HCT116 (cell line): Measurements from ENCODE around the gene TRIP10.

Experiments used
- CBX3 ChIP-seq: IDR thresholded peaks from 2 replicates; pipeline ENCODE4 v1.6.1; 2012; ENCODE audit warnings: low read depth
- POLR2AphosphoS5 ChIP-seq: IDR thresholded peaks from 2 replicates; pipeline ENCODE4 v1.6.1; 2011; ENCODE audit warnings: mild to moderate bottlenecking, low read depth, low read length, moderate library complexity
- SIN3A ChIP-seq: IDR thresholded peaks from 2 replicates; pipeline ENCODE4 v1.6.1; 2012; ENCODE audit warnings: low read depth
- TF ChIP-seq, protein P1 (sequence below), 3 experiments: fragments of 200-600 bp in 1 of 3; sonication (generic) in 1 of 3; IDR thresholded peaks in 2 of 3; conservative IDR thresholded peaks in 1 of 3; 2 replicates each; pipeline ENCODE4 v1.5.1; 2012 to 2017; ENCODE audit warnings: low read depth in 2 of 3, low read length in 2 of 3, antibody characterized with exemption in 1 of 3, borderline replicate concordance in 1 of 3, control low read depth in 1 of 3, mild to moderate bottlenecking in 1 of 3, mixed read lengths in 1 of 3, mixed run types in 1 of 3, moderate library complexity in 1 of 3; ENCODE audit not compliant: insufficient read depth in 1 of 3
- TF ChIP-seq, protein P2 (sequence below): IDR thresholded peaks from 2 replicates; pipeline ENCODE4 v1.6.1; 2012

DNA sequence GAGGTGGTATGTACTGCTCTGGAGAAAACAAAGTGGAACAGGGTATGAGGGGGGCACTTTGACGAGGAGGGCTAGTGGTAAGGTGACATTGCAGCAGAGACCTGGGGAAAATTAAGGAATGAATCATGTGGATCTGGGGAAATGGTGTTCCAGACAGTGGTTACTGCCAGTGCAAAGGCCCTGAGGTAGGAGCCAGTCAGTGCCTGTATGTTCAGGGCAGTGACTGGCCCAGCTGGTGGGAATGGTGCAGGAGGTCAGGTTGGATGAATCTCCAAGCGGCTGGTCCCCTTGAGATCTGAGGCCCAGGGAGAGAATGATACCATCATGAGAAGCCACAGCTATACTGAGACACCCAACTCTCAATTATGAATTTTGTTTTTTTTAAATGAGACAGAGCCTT, 38.0 kb downstream of the TRIP10 start:
- no peak for TF ChIP-seq CBX3
- no peak for TF ChIP-seq SIN3A
- TF ChIP-seq, protein P1, sequence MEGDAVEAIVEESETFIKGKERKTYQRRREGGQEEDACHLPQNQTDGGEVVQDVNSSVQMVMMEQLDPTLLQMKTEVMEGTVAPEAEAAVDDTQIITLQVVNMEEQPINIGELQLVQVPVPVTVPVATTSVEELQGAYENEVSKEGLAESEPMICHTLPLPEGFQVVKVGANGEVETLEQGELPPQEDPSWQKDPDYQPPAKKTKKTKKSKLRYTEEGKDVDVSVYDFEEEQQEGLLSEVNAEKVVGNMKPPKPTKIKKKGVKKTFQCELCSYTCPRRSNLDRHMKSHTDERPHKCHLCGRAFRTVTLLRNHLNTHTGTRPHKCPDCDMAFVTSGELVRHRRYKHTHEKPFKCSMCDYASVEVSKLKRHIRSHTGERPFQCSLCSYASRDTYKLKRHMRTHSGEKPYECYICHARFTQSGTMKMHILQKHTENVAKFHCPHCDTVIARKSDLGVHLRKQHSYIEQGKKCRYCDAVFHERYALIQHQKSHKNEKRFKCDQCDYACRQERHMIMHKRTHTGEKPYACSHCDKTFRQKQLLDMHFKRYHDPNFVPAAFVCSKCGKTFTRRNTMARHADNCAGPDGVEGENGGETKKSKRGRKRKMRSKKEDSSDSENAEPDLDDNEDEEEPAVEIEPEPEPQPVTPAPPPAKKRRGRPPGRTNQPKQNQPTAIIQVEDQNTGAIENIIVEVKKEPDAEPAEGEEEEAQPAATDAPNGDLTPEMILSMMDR (IDR thresholded peaks at IDR 0.05 in 2 of 3, conservative IDR thresholded peaks at IDR 0.05 in 1 of 3; ENCODE audit: borderline replicate concordance in 1 of 3, insufficient read depth in 1 of 3, low read depth in 2 of 3, low read length in 2 of 3), result no peak
- TF ChIP-seq, protein P2, sequence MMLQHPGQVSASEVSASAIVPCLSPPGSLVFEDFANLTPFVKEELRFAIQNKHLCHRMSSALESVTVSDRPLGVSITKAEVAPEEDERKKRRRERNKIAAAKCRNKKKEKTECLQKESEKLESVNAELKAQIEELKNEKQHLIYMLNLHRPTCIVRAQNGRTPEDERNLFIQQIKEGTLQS, result no peak
- no peak for TF ChIP-seq POLR2AphosphoS5
